ENCODE measurements around the gene HYAL3. TPM values are rescaled to one million over a fixed set of nuclear protein-coding genes. Genes with fewer than 3 reads are reported as not detected.

HYAL3 gene
- polyA plus RNA-seq, 3 donors: 3.4 to 5.8 (median 4.9) TPM

GRCh38 chr3:50319894-50320625 lies 20.9 kb upstream of the HYAL3 start:
- peak overlapping the region; percentile 86 to 94 for H3K4me3 Mint-ChIP-seq

More at GRCh38 chr3:50319894-50320625, 20.9 kb upstream of the HYAL3 start:
- peaks cover 71 to 81% of the 10 kb centered on the region in 2 donors for H3K4me1 ChIP-seq (ENCODE audit: control insufficient read depth in 1 of 2, insufficient read depth in 2 of 2, low read length in 2 of 2)
- H4K20me1 ChIP-seq (ENCODE audit: insufficient read depth, low read length): peaks cover 2% of the 10 kb centered on the region
- H3K9me3 ChIP-seq (replicated peaks in 1 of 2; ENCODE audit: control insufficient read depth in 1 of 2, insufficient read depth in 1 of 2, low read length in 2 of 2): no peaks in the 10 kb centered on the region
- Mint-ChIP-seq H3K9me3 (no peaks in the 10 kb centered on the region), H3K27ac (peak overlapping the region in 3 of 7 donors; percentile 74 to 87 (median 80)), H3K36me3 (peaks cover 22 to 41% of the 10 kb centered on the region in 2 donors), H3K4me1 (peaks cover 74% of the 10 kb centered on the region), H3K27me3 (ENCODE audit: low read depth in 3 of 3) (peaks cover 0 to 5% (median 2%) of the 10 kb centered on the region in 3 donors)
- no peaks in the 10 kb centered on the region for H3K27me3 ChIP-seq (ENCODE audit: control insufficient read depth in 2 of 2, insufficient read depth in 2 of 2, low read length in 2 of 2)
- peak overlapping the region; percentile 18 to 81 for H3K27ac ChIP-seq (ENCODE audit: low read depth in 1 of 2, low read length in 2 of 2)
- TF ChIP-seq CTCF (IDR thresholded peaks at IDR 0.05): no peak
- 97% methylated on average over 26 of the region's 29 CpGs for WGBS (ENCODE audit: insufficient coverage)
- peaks cover 21% of the 10 kb centered on the region for H3K79me2 ChIP-seq (ENCODE audit: insufficient read depth, low read length)
- H3K9ac ChIP-seq (ENCODE audit: insufficient read depth, low read length, poor library complexity, severe bottlenecking): peak overlapping the region; percentile 90
- H3K36me3 ChIP-seq (replicated peaks in 1 of 2; ENCODE audit: control insufficient read depth in 1 of 2, insufficient read depth in 2 of 2, low read length in 2 of 2): peaks cover 0 to 28% of the 10 kb centered on the region in 2 donors
- H3K4me2 ChIP-seq (replicated peaks; ENCODE audit: extremely low read depth, low read length, poor library complexity, severe bottlenecking): peak overlapping the region; percentile 87
- intact Hi-C loops (cut with micrococcal nuclease): loop anchor here (2.0 kb wide), 1 partner anchor 21 kb away; the partner anchor contains the start of genes HYAL3 (in 2 of the 2) and NAA80 (in 2 of the 2)
- H3K4me3 ChIP-seq (replicated peaks in 1 of 3; ENCODE audit: low read depth in 2 of 3, low read length in 3 of 3): peak overlapping the region; percentile 60 to 90 (median 77)
- no peak overlapping the region for H2AFZ ChIP-seq (ENCODE audit: insufficient read depth, low read depth, low read length, poor library complexity, severe bottlenecking)
- no peak for DNase-seq

Data from CD14-positive monocyte (primary cell).